ENCODE results near the gene CHCHD10. TPM values are rescaled to one million over a fixed set of nuclear protein-coding genes. Genes with fewer than 3 reads are reported as not detected.

Gene CHCHD10
- total and polyA plus RNA-seq, 2 of the 13 experiments (the other 11 are each of a cell fraction or from before 2014, with no cell fraction given): 37.0 to 62.8 TPM

DNA sequence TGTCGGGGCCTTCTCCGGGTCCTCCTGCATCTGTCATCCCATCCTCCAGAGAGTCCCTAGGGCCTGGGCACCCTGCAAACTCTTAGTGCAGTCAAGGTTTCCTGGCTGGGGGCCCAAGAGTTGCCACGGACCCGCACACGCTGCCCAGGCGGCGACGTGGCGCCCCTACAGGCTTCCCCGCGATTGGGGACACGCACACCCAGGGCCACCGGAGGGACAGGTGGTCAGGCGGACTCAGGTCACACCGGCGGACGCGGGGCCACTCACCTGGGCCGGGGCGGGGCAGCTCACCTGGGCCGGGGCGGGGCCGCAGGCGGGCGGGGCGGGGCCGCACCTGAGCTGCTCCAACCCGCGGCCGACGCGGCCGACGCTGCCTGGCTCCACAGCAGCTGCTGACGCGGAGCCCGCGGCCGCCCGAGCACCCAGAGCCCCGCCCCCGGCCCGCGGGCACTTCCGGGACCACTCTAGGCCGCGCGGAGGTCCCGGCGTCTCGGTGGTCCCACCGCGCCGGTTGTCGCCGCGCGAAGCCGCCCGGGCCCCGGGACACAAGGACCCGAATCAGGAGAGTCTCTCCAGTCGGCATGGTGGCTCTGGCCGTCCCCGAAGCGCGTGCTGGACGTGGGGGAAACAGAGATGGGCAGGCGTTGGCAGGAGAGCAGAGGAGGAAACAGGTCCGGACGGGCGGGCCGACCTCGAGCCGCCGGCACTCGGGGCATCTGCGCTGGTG lies 16.9 kb downstream of the CHCHD10 start, which contains the start of gene ZNF70 (continued):
- TF ChIP-seq, protein P1, sequence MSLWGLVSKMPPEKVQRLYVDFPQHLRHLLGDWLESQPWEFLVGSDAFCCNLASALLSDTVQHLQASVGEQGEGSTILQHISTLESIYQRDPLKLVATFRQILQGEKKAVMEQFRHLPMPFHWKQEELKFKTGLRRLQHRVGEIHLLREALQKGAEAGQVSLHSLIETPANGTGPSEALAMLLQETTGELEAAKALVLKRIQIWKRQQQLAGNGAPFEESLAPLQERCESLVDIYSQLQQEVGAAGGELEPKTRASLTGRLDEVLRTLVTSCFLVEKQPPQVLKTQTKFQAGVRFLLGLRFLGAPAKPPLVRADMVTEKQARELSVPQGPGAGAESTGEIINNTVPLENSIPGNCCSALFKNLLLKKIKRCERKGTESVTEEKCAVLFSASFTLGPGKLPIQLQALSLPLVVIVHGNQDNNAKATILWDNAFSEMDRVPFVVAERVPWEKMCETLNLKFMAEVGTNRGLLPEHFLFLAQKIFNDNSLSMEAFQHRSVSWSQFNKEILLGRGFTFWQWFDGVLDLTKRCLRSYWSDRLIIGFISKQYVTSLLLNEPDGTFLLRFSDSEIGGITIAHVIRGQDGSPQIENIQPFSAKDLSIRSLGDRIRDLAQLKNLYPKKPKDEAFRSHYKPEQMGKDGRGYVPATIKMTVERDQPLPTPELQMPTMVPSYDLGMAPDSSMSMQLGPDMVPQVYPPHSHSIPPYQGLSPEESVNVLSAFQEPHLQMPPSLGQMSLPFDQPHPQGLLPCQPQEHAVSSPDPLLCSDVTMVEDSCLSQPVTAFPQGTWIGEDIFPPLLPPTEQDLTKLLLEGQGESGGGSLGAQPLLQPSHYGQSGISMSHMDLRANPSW (CRISPR knock-in tag; IDR thresholded peaks at IDR 0.05; ENCODE audit: borderline replicate concordance): no peak
- TF ChIP-seq BRD4 (CRISPR knock-in tag; IDR thresholded peaks at IDR 0.05) (0 out of 2 replicates have a peak, but pooled peaks have one; percentile 9), KDM5A (IDR thresholded peaks at IDR 0.05; ENCODE audit: borderline replicate concordance, low read length) (peak; percentile 27; the same call in 1 of the 2 replicates), ZNF343 (CRISPR knock-in tag; IDR thresholded peaks at IDR 0.05) (0 out of 2 replicates have a peak, but pooled peaks have one; percentile 59), PITX1 (CRISPR knock-in tag; IDR thresholded peaks at IDR 0.05) (peak; percentile 9; the same call in 1 of the 2 replicates), SAP130 (CRISPR knock-in tag; IDR thresholded peaks at IDR 0.05; ENCODE audit: low read depth) (peak; percentile 66; the same call in 1 of the 2 replicates), SRF (IDR thresholded peaks at IDR 0.05; ENCODE audit: low read depth, low read length) (no peak), TBX2 (CRISPR knock-in tag; IDR thresholded peaks at IDR 0.05; ENCODE audit: borderline replicate concordance) (peak; percentile 65), MXI1 (IDR thresholded peaks at IDR 0.05; ENCODE audit: borderline replicate concordance, low read depth, low read length) (peak; percentile 69; the same call in 1 of the 3 replicates), SP4 (CRISPR knock-in tag; IDR thresholded peaks at IDR 0.05) (peak; percentile 76; the same call in 1 of the 2 replicates), NR2F6 (IDR thresholded peaks at IDR 0.05) (no peak), NR2F6 (CRISPR knock-in tag; IDR thresholded peaks at IDR 0.05) (peak; percentile 4; the same call in 1 of the 2 replicates), KDM5B (CRISPR knock-in tag; IDR thresholded peaks at IDR 0.05; ENCODE audit: borderline replicate concordance) (peak; percentile 67; the same call in 1 of the 2 replicates), GTF2F1 (IDR thresholded peaks at IDR 0.05; ENCODE audit: low read length) (no peak), PHF20 (CRISPR knock-in tag; IDR thresholded peaks at IDR 0.05) (peak; percentile 74), HDAC1 (CRISPR knock-in tag; IDR thresholded peaks at IDR 0.05) (peak; percentile 60)
- TF ChIP-seq, protein P2, sequence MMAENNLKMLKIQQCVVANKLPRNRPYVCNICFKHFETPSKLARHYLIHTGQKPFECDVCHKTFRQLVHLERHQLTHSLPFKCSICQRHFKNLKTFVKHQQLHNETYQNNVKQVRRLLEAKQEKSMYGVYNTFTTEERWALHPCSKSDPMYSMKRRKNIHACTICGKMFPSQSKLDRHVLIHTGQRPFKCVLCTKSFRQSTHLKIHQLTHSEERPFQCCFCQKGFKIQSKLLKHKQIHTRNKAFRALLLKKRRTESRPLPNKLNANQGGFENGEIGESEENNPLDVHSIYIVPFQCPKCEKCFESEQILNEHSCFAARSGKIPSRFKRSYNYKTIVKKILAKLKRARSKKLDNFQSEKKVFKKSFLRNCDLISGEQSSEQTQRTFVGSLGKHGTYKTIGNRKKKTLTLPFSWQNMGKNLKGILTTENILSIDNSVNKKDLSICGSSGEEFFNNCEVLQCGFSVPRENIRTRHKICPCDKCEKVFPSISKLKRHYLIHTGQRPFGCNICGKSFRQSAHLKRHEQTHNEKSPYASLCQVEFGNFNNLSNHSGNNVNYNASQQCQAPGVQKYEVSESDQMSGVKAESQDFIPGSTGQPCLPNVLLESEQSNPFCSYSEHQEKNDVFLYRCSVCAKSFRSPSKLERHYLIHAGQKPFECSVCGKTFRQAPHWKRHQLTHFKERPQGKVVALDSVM (CRISPR knock-in tag; IDR thresholded peaks at IDR 0.05): no peak
- TF ChIP-seq, protein P3, sequence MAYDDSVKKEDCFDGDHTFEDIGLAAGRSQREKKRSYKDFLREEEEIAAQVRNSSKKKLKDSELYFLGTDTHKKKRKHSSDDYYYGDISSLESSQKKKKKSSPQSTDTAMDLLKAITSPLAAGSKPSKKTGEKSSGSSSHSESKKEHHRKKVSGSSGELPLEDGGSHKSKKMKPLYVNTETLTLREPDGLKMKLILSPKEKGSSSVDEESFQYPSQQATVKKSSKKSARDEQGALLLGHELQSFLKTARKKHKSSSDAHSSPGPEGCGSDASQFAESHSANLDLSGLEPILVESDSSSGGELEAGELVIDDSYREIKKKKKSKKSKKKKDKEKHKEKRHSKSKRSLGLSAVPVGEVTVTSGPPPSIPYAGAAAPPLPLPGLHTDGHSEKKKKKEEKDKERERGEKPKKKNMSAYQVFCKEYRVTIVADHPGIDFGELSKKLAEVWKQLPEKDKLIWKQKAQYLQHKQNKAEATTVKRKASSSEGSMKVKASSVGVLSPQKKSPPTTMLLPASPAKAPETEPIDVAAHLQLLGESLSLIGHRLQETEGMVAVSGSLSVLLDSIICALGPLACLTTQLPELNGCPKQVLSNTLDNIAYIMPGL (CRISPR knock-in tag; IDR thresholded peaks at IDR 0.05; ENCODE audit: borderline replicate concordance in 1 of 2, low read depth in 1 of 2): 0 out of 4 replicates have a peak, but pooled peaks of 1 of the 2 experiments have one; percentile 12
- TF ChIP-seq, protein P4, sequence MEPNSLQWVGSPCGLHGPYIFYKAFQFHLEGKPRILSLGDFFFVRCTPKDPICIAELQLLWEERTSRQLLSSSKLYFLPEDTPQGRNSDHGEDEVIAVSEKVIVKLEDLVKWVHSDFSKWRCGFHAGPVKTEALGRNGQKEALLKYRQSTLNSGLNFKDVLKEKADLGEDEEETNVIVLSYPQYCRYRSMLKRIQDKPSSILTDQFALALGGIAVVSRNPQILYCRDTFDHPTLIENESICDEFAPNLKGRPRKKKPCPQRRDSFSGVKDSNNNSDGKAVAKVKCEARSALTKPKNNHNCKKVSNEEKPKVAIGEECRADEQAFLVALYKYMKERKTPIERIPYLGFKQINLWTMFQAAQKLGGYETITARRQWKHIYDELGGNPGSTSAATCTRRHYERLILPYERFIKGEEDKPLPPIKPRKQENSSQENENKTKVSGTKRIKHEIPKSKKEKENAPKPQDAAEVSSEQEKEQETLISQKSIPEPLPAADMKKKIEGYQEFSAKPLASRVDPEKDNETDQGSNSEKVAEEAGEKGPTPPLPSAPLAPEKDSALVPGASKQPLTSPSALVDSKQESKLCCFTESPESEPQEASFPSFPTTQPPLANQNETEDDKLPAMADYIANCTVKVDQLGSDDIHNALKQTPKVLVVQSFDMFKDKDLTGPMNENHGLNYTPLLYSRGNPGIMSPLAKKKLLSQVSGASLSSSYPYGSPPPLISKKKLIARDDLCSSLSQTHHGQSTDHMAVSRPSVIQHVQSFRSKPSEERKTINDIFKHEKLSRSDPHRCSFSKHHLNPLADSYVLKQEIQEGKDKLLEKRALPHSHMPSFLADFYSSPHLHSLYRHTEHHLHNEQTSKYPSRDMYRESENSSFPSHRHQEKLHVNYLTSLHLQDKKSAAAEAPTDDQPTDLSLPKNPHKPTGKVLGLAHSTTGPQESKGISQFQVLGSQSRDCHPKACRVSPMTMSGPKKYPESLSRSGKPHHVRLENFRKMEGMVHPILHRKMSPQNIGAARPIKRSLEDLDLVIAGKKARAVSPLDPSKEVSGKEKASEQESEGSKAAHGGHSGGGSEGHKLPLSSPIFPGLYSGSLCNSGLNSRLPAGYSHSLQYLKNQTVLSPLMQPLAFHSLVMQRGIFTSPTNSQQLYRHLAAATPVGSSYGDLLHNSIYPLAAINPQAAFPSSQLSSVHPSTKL (CRISPR knock-in tag; IDR thresholded peaks at IDR 0.05): no peak
